ENCODE results near the gene IGHMBP2.
"Not testable (repeated sequence)": the region's sequence is repeated elsewhere in the genome, so short reads cannot be mapped to it uniquely, and the experiment has no call there.

IGHMBP2 gene

DNA sequence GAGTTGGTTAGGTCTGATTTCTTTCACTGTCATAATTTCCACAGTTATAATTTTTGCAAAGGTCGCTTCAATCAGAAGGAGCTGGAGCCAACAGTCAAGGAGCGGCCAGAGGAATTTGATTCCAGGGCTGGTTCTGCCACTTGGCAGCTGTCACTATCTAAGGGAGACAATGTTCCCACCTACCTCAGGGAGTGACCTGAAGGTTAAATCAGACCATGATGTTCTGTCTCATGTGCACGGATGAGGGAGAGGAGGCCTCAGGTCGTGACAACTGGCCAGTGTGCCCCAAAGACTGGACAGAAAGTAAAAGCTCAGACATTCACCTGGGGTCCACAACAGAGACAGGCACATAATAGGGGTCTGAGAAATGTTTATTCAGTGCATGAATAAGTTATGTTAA, 69.5 kb downstream of the IGHMBP2 start:
- Histone ChIP-seq H3K36me3 (ENCODE audit: control insufficient read depth, low read depth, low read length) (no peaks in the 10 kb centered on the region), H3K27ac (ENCODE audit: low read length) (no peak overlapping the region), H3K27me3 (ENCODE audit: control insufficient read depth, insufficient read depth, low read length) (no peaks in the 10 kb centered on the region), H3K9me3 (ENCODE audit: control insufficient read depth, low read depth, low read length) (no peaks in the 10 kb centered on the region), H3K4me1 (ENCODE audit: control insufficient read depth, low read depth, low read length) (no peaks in the 10 kb centered on the region), H3K4me3 (ENCODE audit: low read length) (no peak overlapping the region), H3K9ac (ENCODE audit: low read length) (no peak overlapping the region)

- not testable (repeated sequence) for H3K4me1 ChIP-seq (ENCODE audit: control insufficient read depth, low read depth, low read length); H3K9ac ChIP-seq (ENCODE audit: low read length); H3K27me3 ChIP-seq (ENCODE audit: control insufficient read depth, insufficient read depth, low read length); H3K27ac ChIP-seq (ENCODE audit: low read length); H3K9me3 ChIP-seq (ENCODE audit: control insufficient read depth, low read depth, low read length); H3K36me3 ChIP-seq (ENCODE audit: control insufficient read depth, low read depth, low read length); H3K4me3 ChIP-seq (ENCODE audit: low read length)
Measured at GRCh38 chr11:68973706-68974105, 70.0 kb downstream of the IGHMBP2 start.

GRCh38 chr11:68974421-68975194, 70.9 kb downstream of the IGHMBP2 start:
- Histone ChIP-seq H3K4me1 (ENCODE audit: control insufficient read depth, low read depth, low read length) (peaks cover 2% of the 10 kb centered on the region), H3K4me3 (ENCODE audit: low read length) (no peak overlapping the region), H3K9ac (ENCODE audit: low read length) (no peak overlapping the region), H3K27ac (ENCODE audit: low read length) (no peak overlapping the region), H3K9me3 (ENCODE audit: control insufficient read depth, low read depth, low read length) (no peaks in the 10 kb centered on the region), H3K27me3 (ENCODE audit: control insufficient read depth, insufficient read depth, low read length) (no peaks in the 10 kb centered on the region), H3K36me3 (ENCODE audit: control insufficient read depth, low read depth, low read length) (no peaks in the 10 kb centered on the region)

DNA sequence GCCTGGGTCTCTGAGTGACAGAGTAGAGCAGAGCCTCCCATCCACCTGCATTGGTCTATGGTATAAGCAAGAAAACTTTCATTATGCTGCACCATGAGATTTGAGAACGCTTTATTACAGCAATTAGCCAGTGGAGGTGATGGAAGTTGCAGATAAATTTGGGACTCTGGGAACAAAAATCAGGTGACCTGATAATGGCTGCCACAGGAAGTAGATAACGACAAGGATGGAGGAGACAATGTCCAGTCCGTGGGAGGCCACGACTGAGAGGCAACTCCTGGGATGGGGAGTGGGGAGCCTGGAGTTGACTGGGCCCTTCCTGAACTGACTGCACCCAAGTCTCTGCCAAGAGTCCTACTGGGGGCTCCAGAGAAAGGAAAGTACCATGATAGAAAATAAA, 72.4 kb downstream of the IGHMBP2 start:
- Histone ChIP-seq H3K4me3 (ENCODE audit: low read length) (no peak overlapping the region), H3K9ac (ENCODE audit: low read length) (no peak overlapping the region)

GRCh38 chr11:68976563-68976962, 72.9 kb downstream of the IGHMBP2 start:
- Histone ChIP-seq H3K9me3 (ENCODE audit: control insufficient read depth, low read depth, low read length) (no peaks in the 10 kb centered on the region), H3K27me3 (ENCODE audit: control insufficient read depth, insufficient read depth, low read length) (no peaks in the 10 kb centered on the region), H3K36me3 (ENCODE audit: control insufficient read depth, low read depth, low read length) (no peaks in the 10 kb centered on the region), H3K9ac (ENCODE audit: low read length) (no peak overlapping the region), H3K27ac (ENCODE audit: low read length) (no peak overlapping the region), H3K4me1 (ENCODE audit: control insufficient read depth, low read depth, low read length) (peaks cover 4% of the 10 kb centered on the region), H3K4me3 (ENCODE audit: low read length) (no peak overlapping the region)

More for the DNA sequence above, 72.4 kb downstream of the IGHMBP2 start:
- Histone ChIP-seq H3K4me1 (ENCODE audit: control insufficient read depth, low read depth, low read length) (peaks cover 4% of the 10 kb centered on the region), H3K9me3 (ENCODE audit: control insufficient read depth, low read depth, low read length) (no peaks in the 10 kb centered on the region), H3K27ac (ENCODE audit: low read length) (no peak overlapping the region), H3K36me3 (ENCODE audit: control insufficient read depth, low read depth, low read length) (no peaks in the 10 kb centered on the region), H3K27me3 (ENCODE audit: control insufficient read depth, insufficient read depth, low read length) (no peaks in the 10 kb centered on the region)

- H3K27ac ChIP-seq (ENCODE audit: low read length), result no peak overlapping the region
- no peaks in the 10 kb centered on the region for H3K27me3 ChIP-seq (ENCODE audit: control insufficient read depth, insufficient read depth, low read length)
- H3K9me3 ChIP-seq (ENCODE audit: control insufficient read depth, low read depth, low read length), result no peaks in the 10 kb centered on the region
- no peak overlapping the region for H3K9ac ChIP-seq (ENCODE audit: low read length)
- peaks cover 4% of the 10 kb centered on the region for H3K4me1 ChIP-seq (ENCODE audit: control insufficient read depth, low read depth, low read length)
- H3K36me3 ChIP-seq (ENCODE audit: control insufficient read depth, low read depth, low read length), result no peaks in the 10 kb centered on the region
- no peak overlapping the region for H3K4me3 ChIP-seq (ENCODE audit: low read length)
Measured at GRCh38 chr11:68977781-68978625, 74.3 kb downstream of the IGHMBP2 start.

- H3K27ac ChIP-seq (ENCODE audit: low read length), result no peak overlapping the region
- H3K4me3 ChIP-seq (ENCODE audit: low read length), result no peak overlapping the region
- no peaks in the 10 kb centered on the region for H3K36me3 ChIP-seq (ENCODE audit: control insufficient read depth, low read depth, low read length)
- H3K9ac ChIP-seq (ENCODE audit: low read length), result no peak overlapping the region
- H3K9me3 ChIP-seq (ENCODE audit: control insufficient read depth, low read depth, low read length), result no peaks in the 10 kb centered on the region
- H3K4me1 ChIP-seq (ENCODE audit: control insufficient read depth, low read depth, low read length), result peaks cover 4% of the 10 kb centered on the region
- H3K27me3 ChIP-seq (ENCODE audit: control insufficient read depth, insufficient read depth, low read length), result no peaks in the 10 kb centered on the region
Measured at GRCh38 chr11:68978626-68978930, 74.9 kb downstream of the IGHMBP2 start.

DNA sequence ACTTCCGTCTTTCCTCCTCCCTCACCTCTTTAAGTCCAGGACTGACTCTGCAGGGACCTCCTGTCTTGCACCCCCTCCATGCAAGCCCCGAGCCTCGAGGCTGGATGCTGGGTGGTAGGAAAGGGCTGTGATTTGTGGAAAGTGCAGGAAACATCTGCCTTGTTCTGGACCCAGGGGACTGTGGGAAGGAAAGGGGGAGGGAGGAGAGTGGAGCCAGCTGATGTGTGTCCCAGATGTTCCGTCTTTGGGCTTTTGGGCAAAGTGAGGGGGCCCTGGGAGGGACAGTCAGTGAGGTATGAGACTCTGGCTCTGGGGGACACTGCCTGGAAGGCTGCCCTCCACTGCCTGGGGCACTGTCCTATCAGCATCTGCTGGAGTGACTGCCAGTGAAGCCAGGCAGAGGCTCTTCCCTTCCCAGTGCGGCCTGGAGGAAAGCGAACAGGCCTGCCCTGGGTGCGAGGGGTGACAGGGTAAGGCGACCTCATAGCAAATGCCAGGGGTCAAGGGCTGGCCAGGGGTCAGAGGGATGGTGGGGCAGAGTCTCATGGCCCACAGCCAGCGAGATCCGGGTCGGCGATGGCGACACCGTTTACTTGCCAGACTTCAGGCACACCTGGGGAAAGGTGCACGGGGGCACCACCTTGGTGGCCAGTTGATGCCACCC, 75.4 kb downstream of the IGHMBP2 start:
- no peak overlapping the region for H3K27ac ChIP-seq (ENCODE audit: low read length)
- H3K27me3 ChIP-seq (ENCODE audit: control insufficient read depth, insufficient read depth, low read length), result no peaks in the 10 kb centered on the region
- no peak overlapping the region for H3K4me3 ChIP-seq (ENCODE audit: low read length)
- no peaks in the 10 kb centered on the region for H3K36me3 ChIP-seq (ENCODE audit: control insufficient read depth, low read depth, low read length)
- H3K9me3 ChIP-seq (ENCODE audit: control insufficient read depth, low read depth, low read length), result no peaks in the 10 kb centered on the region
- no peak overlapping the region for H3K9ac ChIP-seq (ENCODE audit: low read length)
- peaks cover 4% of the 10 kb centered on the region for H3K4me1 ChIP-seq (ENCODE audit: control insufficient read depth, low read depth, low read length)

DNA sequence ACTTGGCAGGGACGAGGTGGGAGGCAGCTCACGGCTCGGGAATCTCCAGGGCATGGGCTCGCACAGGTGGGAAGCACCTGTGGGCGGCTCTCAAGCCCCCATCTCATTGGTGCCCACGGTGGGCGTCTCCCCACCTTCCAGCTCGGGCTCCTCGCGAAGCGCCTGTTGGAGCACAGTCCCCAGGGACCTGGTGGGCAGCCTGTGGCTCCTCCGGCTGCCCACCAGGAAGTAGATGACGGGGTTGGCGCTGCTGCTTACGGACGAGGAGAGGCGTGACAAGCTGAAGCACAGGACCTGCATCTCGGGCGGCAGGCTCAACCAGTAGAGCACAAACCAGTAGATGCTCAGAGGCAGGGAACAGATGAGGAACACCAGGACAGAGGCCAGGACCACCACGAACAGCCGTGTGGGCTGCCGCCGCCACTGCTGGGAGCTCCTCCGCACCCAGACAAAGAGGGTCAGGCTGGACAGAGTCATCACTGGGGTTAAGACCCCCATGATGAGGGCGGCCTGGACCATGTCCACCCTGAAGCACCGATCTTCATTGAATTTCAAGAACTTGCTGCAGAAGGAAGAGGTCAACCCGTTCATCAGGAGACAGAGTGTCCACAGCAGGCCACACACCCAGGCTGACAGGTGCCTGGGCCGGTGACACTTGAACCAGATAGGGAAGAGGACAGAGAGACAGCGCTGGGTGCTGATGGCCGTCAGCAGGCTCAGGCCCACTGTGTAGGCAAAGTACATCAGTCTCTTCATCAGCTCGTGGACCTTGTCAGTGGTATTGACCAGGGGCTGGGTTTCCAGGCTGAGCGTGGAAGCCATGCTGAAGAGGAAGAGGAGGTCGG, 76.5 kb downstream of the IGHMBP2 start:
- Histone ChIP-seq H3K36me3 (ENCODE audit: control insufficient read depth, low read depth, low read length) (no peaks in the 10 kb centered on the region), H3K27ac (ENCODE audit: low read length) (no peak overlapping the region), H3K9ac (ENCODE audit: low read length) (no peak overlapping the region), H3K27me3 (ENCODE audit: control insufficient read depth, insufficient read depth, low read length) (no peaks in the 10 kb centered on the region), H3K9me3 (ENCODE audit: control insufficient read depth, low read depth, low read length) (no peaks in the 10 kb centered on the region), H3K4me1 (ENCODE audit: control insufficient read depth, low read depth, low read length) (peaks cover 4% of the 10 kb centered on the region), H3K4me3 (ENCODE audit: low read length) (no peak overlapping the region)

- peaks cover 4% of the 10 kb centered on the region for H3K4me1 ChIP-seq (ENCODE audit: control insufficient read depth, low read depth, low read length)
- H3K36me3 ChIP-seq (ENCODE audit: control insufficient read depth, low read depth, low read length), result no peaks in the 10 kb centered on the region
- H3K9me3 ChIP-seq (ENCODE audit: control insufficient read depth, low read depth, low read length), result no peaks in the 10 kb centered on the region
- H3K27me3 ChIP-seq (ENCODE audit: control insufficient read depth, insufficient read depth, low read length), result no peaks in the 10 kb centered on the region
- H3K9ac ChIP-seq (ENCODE audit: low read length), result no peak within 1 kb of the TSS
- no peak within 1 kb of the TSS for H3K27ac ChIP-seq (ENCODE audit: low read length)
- no peak within 1 kb of the TSS for H3K4me3 ChIP-seq (ENCODE audit: low read length)
Measured at GRCh38 chr11:68980776-68981065, 77.0 kb downstream of the IGHMBP2 start, which contains the start of gene MRGPRD. TSS of gene MRGPRD (minus strand) at chr11:68980986. CDS start at chr11:68980986, 0 bp downstream.

- no peaks in the 10 kb centered on the region for H3K27me3 ChIP-seq (ENCODE audit: control insufficient read depth, insufficient read depth, low read length)
- H3K4me3 ChIP-seq (ENCODE audit: low read length), result no peak overlapping the region
- H3K9ac ChIP-seq (ENCODE audit: low read length), result no peak overlapping the region
- H3K9me3 ChIP-seq (ENCODE audit: control insufficient read depth, low read depth, low read length), result no peaks in the 10 kb centered on the region
- no peaks in the 10 kb centered on the region for H3K36me3 ChIP-seq (ENCODE audit: control insufficient read depth, low read depth, low read length)
- no peak overlapping the region for H3K27ac ChIP-seq (ENCODE audit: low read length)
- peaks cover 4% of the 10 kb centered on the region for H3K4me1 ChIP-seq (ENCODE audit: control insufficient read depth, low read depth, low read length)
Measured at GRCh38 chr11:68982134-68982533, 78.4 kb downstream of the IGHMBP2 start.

Data from iPS-18a (cell line).